ENCODE measurements around the gene RAB31. TPM values are rescaled to one million over a fixed set of nuclear protein-coding genes. Genes with fewer than 3 reads are reported as not detected.

RAB31 gene
- total RNA-seq, 4 donors from 2014 or later = 3.2 to 7.1 (median 4.4) TPM

- DNase-seq (no peak), ATAC-seq (no peak)
- Histone ChIP-seq H3K9me3 (no peaks in the 10 kb centered on the region), H3K36me3 (no peaks in the 10 kb centered on the region), H3K4me3 (no peak overlapping the region), H3K27me3 (no peaks in the 10 kb centered on the region), H3K27ac (no peak overlapping the region), H3K4me1 (no peaks in the 10 kb centered on the region)
- in situ Hi-C loops (cut with MboI; ENCODE audit: low sequenced_read_pairs in 4 of 4) = no loop called here
- intact Hi-C loops (cut with DNase I; ENCODE audit: low total_unique reads) = no loop called here
- TF ChIP-seq CTCF (IDR thresholded peaks at IDR 0.05 in 4 of 5, conservative IDR thresholded peaks at IDR 0.05 in 1 of 5) (no peak), POLR2A (IDR thresholded peaks at IDR 0.05) (no peak)
These were observed 158.5 kb downstream of the RAB31 start for GRCh38 chr18:9866627-9867026.

- no peak overlapping the region for H3K4me3 ChIP-seq
- intact Hi-C loops (cut with DNase I; ENCODE audit: low total_unique reads) = no loop called here
- TF ChIP-seq CTCF (IDR thresholded peaks at IDR 0.05 in 4 of 5, conservative IDR thresholded peaks at IDR 0.05 in 1 of 5) (no peak), POLR2A (IDR thresholded peaks at IDR 0.05) (no peak)
- no peaks in the 10 kb centered on the region for H3K4me1 ChIP-seq
- no peaks in the 10 kb centered on the region for H3K9me3 ChIP-seq
- DNase-seq = no peak
- in situ Hi-C loops (cut with MboI; ENCODE audit: low sequenced_read_pairs in 4 of 4) = no loop called here
- no peaks in the 10 kb centered on the region for H3K36me3 ChIP-seq
- ATAC-seq = no peak
- H3K27ac ChIP-seq = no peak overlapping the region
- no peaks in the 10 kb centered on the region for H3K27me3 ChIP-seq
These were observed 159.0 kb downstream of the RAB31 start for GRCh38 chr18:9867071-9867594.

GRCh38 chr18:9868857-9869714 is 161.0 kb downstream of the RAB31 start:
- Histone ChIP-seq H3K36me3 (no peaks in the 10 kb centered on the region), H3K27me3 (no peaks in the 10 kb centered on the region), H3K4me1 (no peaks in the 10 kb centered on the region), H3K9me3 (no peaks in the 10 kb centered on the region), H3K4me3 (no peak overlapping the region), H3K27ac (no peak overlapping the region)
- intact Hi-C loops (cut with DNase I; ENCODE audit: low total_unique reads) (no loop called here), in situ Hi-C loops (cut with MboI; ENCODE audit: low sequenced_read_pairs in 4 of 4) (no loop called here)
- ATAC-seq = no peak
- no peak for DNase-seq
- no peak for TF ChIP-seq CTCF (IDR thresholded peaks at IDR 0.05 in 4 of 5, conservative IDR thresholded peaks at IDR 0.05 in 1 of 5)
- TF ChIP-seq POLR2A (IDR thresholded peaks at IDR 0.05) = no peak

- no peaks in the 10 kb centered on the region for H3K9me3 ChIP-seq
- in situ Hi-C loops (cut with MboI; ENCODE audit: low sequenced_read_pairs in 4 of 4) = no loop called here
- TF ChIP-seq CTCF (IDR thresholded peaks at IDR 0.05 in 4 of 5, conservative IDR thresholded peaks at IDR 0.05 in 1 of 5) (no peak), POLR2A (IDR thresholded peaks at IDR 0.05) (no peak)
These were observed 161.8 kb downstream of the RAB31 start for GRCh38 chr18:9869715-9870430.

More at GRCh38 chr18:9869715-9870430, 161.8 kb downstream of the RAB31 start:
- DNase-seq = no peak
- Histone ChIP-seq H3K4me3 (no peak overlapping the region), H3K27me3 (no peaks in the 10 kb centered on the region), H3K4me1 (no peaks in the 10 kb centered on the region), H3K27ac (no peak overlapping the region), H3K36me3 (no peaks in the 10 kb centered on the region)
- intact Hi-C loops (cut with DNase I; ENCODE audit: low total_unique reads) = no loop called here
- ATAC-seq = peak; percentile 52 to 62

Measured in gastrocnemius medialis (tissue), 4 donors.